Esophagus muscularis mucosa (tissue), 4 donors: ENCODE results near the gene MFN2. TPM values are rescaled to one million over a fixed set of nuclear protein-coding genes. Genes with fewer than 3 reads are reported as not detected.

Experiments
- DNase-seq: peaks from one replicate; pipeline ENCODE4 v3.0.0-alpha.2; 2017; ENCODE audit errors: extremely low spot score
- H3K27ac ChIP-seq, 4 donors: fragments of 200-600 bp; sonication (generic); replicated peaks in 1 of 4; 1 replicate in 3 of 4; 2 replicates in 1 of 4; pipeline ENCODE4 v1.5.1; 2016 to 2019; ENCODE audit warnings: mild to moderate bottlenecking in 1 of 4
- H3K27me3 ChIP-seq, 4 donors: fragments of 200-600 bp; sonication (generic); one replicate each; pipeline versions ENCODE4 v1.5.1 to v1.6.0; 2016 to 2019
- H3K36me3 ChIP-seq, 4 donors: fragments of 200-600 bp; sonication (generic); one replicate each; pipeline ENCODE4 v1.5.1; 2016 to 2019
- H3K4me1 ChIP-seq, 4 donors: fragments of 200-600 bp; sonication (generic); one replicate each; pipeline ENCODE4 v1.5.1; 2016 to 2019
- H3K4me3 ChIP-seq, 4 donors: fragments of 200-600 bp; sonication (generic); 1 replicate in 2 of 4; 2 replicates in 2 of 4; pipeline ENCODE4 v1.5.1; 2016 to 2019; ENCODE audit warnings: mild to moderate bottlenecking in 4 of 4, moderate library complexity in 1 of 4
- H3K9me3 ChIP-seq, 4 donors: fragments of 200-600 bp; sonication (generic); 1 replicate in 3 of 4; 2 replicates in 1 of 4; pipeline ENCODE4 v1.5.1; 2016 to 2019
- EP300 ChIP-seq: sonication (generic); formaldehyde crosslinking; IDR thresholded peaks from one replicate; pipeline ENCODE4 v1.6.1; 2017; ENCODE audit warnings: antibody characterized with exemption
- POLR2A ChIP-seq: fragments of 450-650 bp; IDR thresholded peaks from one replicate; pipeline ENCODE4 v1.6.1; 2017; ENCODE audit warnings: antibody characterized with exemption, moderate library complexity, mild to moderate bottlenecking, low read depth
- POLR2AphosphoS5 ChIP-seq, 2 donors: sonication (generic); formaldehyde crosslinking; IDR thresholded peaks; one replicate each; pipeline ENCODE4 v1.6.1; 2017; ENCODE audit warnings: antibody characterized with exemption in 2 of 2
- WGBS: methylation state at CpG from one replicate; pipeline ENCODE4 v1.1.5; 2018; 5-methylcytosine and 5-hydroxymethylcytosine counted together
- intact Hi-C: fragments of 100-400 bp; cut with DNase I; formaldehyde crosslinking; loops from one replicate; pipeline ENCODE4 v1.15.1; 2023
- total RNA-seq, 4 donors: library from RNA; depleted of rRNA; stranded (reverse); fragments of >200 nt; gene quantifications; one replicate each; pipeline versions ENCODE4 v1.1.0 to v1.2.1, GENCODE V29; 2016
- TF ChIP-seq, protein P1 (sequence below), 3 experiments: fragments of 200-600 bp in 2 of 3; fragments of 450-650 bp in 1 of 3; sonication (generic) in 2 of 3; IDR thresholded peaks; one replicate each; pipeline ENCODE4 v1.5.1; 2017 to 2019; ENCODE audit warnings: antibody characterized with exemption in 3 of 3, mild to moderate bottlenecking in 2 of 3, moderate library complexity in 1 of 3

Gene MFN2
- total RNA-seq, 4 donors from 2014 or later: 166 to 242 (median 191) TPM

DNA sequence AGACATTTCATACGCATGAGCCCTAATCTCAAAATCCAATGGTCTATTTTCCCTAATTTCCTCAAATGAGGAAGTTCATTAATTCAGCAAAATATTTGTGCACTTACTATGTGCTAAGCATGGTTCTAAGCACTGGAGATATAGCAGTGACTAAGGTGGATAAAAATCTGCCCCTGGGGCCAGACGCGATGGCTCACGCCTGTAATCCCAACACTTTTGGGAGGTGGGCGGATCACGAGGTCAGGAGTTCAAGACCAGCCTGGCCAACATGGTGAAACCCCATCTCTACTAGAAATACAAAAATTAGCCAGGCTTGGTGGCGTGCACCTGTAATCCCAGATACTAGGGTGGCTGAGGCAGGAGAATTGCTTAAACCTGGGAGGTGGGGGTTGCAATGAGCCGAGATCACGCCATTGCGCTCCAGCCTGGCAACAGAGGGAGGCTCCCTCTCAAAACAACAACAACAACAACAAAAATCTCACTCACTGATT is 34.8 kb downstream of the MFN2 start:
- WGBS: 91% methylated on average over 10 of the region's 10 CpGs
- H3K9me3 ChIP-seq: no peaks in the 10 kb centered on the region
- DNase-seq: no peak
- peaks cover 25 to 45% (median 35%) of the 10 kb centered on the region in 4 donors for H3K36me3 ChIP-seq
- peaks cover 2 to 8% (median 4%) of the 10 kb centered on the region in 4 donors for H3K4me1 ChIP-seq
- TF ChIP-seq POLR2AphosphoS5 (IDR thresholded peaks at IDR 0.05): no peak
- no peak for TF ChIP-seq POLR2A
- no peak for TF ChIP-seq EP300
- TF ChIP-seq, protein P1, sequence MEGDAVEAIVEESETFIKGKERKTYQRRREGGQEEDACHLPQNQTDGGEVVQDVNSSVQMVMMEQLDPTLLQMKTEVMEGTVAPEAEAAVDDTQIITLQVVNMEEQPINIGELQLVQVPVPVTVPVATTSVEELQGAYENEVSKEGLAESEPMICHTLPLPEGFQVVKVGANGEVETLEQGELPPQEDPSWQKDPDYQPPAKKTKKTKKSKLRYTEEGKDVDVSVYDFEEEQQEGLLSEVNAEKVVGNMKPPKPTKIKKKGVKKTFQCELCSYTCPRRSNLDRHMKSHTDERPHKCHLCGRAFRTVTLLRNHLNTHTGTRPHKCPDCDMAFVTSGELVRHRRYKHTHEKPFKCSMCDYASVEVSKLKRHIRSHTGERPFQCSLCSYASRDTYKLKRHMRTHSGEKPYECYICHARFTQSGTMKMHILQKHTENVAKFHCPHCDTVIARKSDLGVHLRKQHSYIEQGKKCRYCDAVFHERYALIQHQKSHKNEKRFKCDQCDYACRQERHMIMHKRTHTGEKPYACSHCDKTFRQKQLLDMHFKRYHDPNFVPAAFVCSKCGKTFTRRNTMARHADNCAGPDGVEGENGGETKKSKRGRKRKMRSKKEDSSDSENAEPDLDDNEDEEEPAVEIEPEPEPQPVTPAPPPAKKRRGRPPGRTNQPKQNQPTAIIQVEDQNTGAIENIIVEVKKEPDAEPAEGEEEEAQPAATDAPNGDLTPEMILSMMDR (IDR thresholded peaks at IDR 0.05): no peak
- H3K27ac ChIP-seq: peak overlapping the region in 2 of 4 donors; percentile 11 to 57
- no peak overlapping the region for H3K4me3 ChIP-seq
- intact Hi-C loops: no loop called here
- H3K27me3 ChIP-seq: no peaks in the 10 kb centered on the region

GRCh38 chr1:12015499-12015898 is 35.3 kb downstream of the MFN2 start:
- Histone ChIP-seq H3K4me1 (peaks cover 6 to 13% (median 8%) of the 10 kb centered on the region in 4 donors), H3K9me3 (no peaks in the 10 kb centered on the region), H3K27me3 (no peaks in the 10 kb centered on the region), H3K36me3 (peaks cover 20 to 40% (median 30%) of the 10 kb centered on the region in 4 donors), H3K27ac (peak overlapping the region in 1 of 4 donors; percentile 57), H3K4me3 (no peak overlapping the region)
- no peak for TF ChIP-seq POLR2AphosphoS5 (IDR thresholded peaks at IDR 0.05)
- intact Hi-C loops: no loop called here
- no peak for DNase-seq
- WGBS: 91% methylated on average over 9 of the region's 9 CpGs

- Histone ChIP-seq H3K36me3 (peaks cover 13 to 34% (median 23%) of the 10 kb centered on the region in 4 donors), H3K4me1 (peaks cover 8 to 16% (median 14%) of the 10 kb centered on the region in 4 donors), H3K9me3 (no peaks in the 10 kb centered on the region), H3K4me3 (no peak overlapping the region), H3K27me3 (no peaks in the 10 kb centered on the region), H3K27ac (no peak overlapping the region)
- DNase-seq: no peak
- intact Hi-C loops: no loop called here
- TF ChIP-seq, protein P1 (IDR thresholded peaks at IDR 0.05): no peak
- TF ChIP-seq POLR2AphosphoS5 (IDR thresholded peaks at IDR 0.05) (no peak), EP300 (no peak), POLR2A (no peak)
- 95% methylated on average over 3 of the region's 3 CpGs for WGBS
Measured at GRCh38 chr1:12016182-12016581, 35.9 kb downstream of the MFN2 start.

- 8% methylated on average over 9 of the region's 12 CpGs for WGBS
- H3K4me1 ChIP-seq: peaks cover 8 to 16% (median 14%) of the 10 kb centered on the region in 4 donors
- DNase-seq: no peak
- peak overlapping the region; percentile 71 to 92 (median 82) for H3K27ac ChIP-seq
- TF ChIP-seq, protein P1 (IDR thresholded peaks at IDR 0.05): no peak
- TF ChIP-seq POLR2AphosphoS5 (IDR thresholded peaks at IDR 0.05) (no peak), POLR2A (no peak), EP300 (no peak)
- H3K27me3 ChIP-seq: no peaks in the 10 kb centered on the region
- peaks cover under 1 to 36% (median 30%) of the 10 kb centered on the region in 4 donors for H3K36me3 ChIP-seq
- H3K4me3 ChIP-seq: peak overlapping the region; percentile 81 to 92 (median 82)
- H3K9me3 ChIP-seq: no peaks in the 10 kb centered on the region
- intact Hi-C loops: no loop called here
Measured at GRCh38 chr1:12019858-12020509, 39.7 kb downstream of the MFN2 start.

GRCh38 chr1:12021616-12022015 is 41.4 kb downstream of the MFN2 start:
- intact Hi-C loops: no loop called here
- Histone ChIP-seq H3K4me1 (peaks cover 8 to 16% (median 14%) of the 10 kb centered on the region in 4 donors), H3K27ac (no peak overlapping the region), H3K9me3 (no peaks in the 10 kb centered on the region), H3K36me3 (peaks cover 5 to 51% (median 46%) of the 10 kb centered on the region in 4 donors), H3K4me3 (no peak overlapping the region), H3K27me3 (no peaks in the 10 kb centered on the region)
- TF ChIP-seq EP300: no peak
- TF ChIP-seq POLR2A: no peak
- TF ChIP-seq, protein P1 (IDR thresholded peaks at IDR 0.05): no peak
- TF ChIP-seq POLR2AphosphoS5 (IDR thresholded peaks at IDR 0.05): no peak
- 85% methylated on average over 7 of the region's 9 CpGs for WGBS
- no peak for DNase-seq
